OCI-LY7 (cell line): ENCODE measurements around the gene MYBPC1. TPM values are rescaled to one million over a fixed set of nuclear protein-coding genes. Genes with fewer than 3 reads are reported as not detected.

Source experiments
- BruUV-seq: library from RNA; stranded (reverse); fragments of 400-500 nt; replicated peaks from 2 replicates; lab custom pipeline; 2021; lab: Mats Ljungman, UMichigan
- CTCF ChIA-PET: fragments of 300-600 bp; sonication (Branson Sonifier 250); formaldehyde crosslinking; loops from one replicate; lab custom pipeline; 2022; ENCODE audit warnings: antibody characterized with exemption; ENCODE audit not compliant: unreplicated experiment; lab: Charles Lee
- POLR2A ChIA-PET: fragments of 300-600 bp; sonication (Branson Sonifier 250); formaldehyde crosslinking; loops from one replicate; lab custom pipeline; 2022; ENCODE audit warnings: antibody characterized with exemption; lab: Charles Lee
- DNase-seq: peaks from one replicate; pipeline ENCODE4 v3.0.0-alpha.2; 2015; ENCODE audit warnings: low spot score
- H2AFZ ChIP-seq: fragments of 200-600 bp; sonication (generic), shearing (Covaris generic); 2 replicates; pipeline ENCODE4 v1.6.1; 2014; ENCODE audit warnings: mild to moderate bottlenecking, antibody characterized with exemption, low read length, moderate library complexity
- H3K27ac ChIP-seq: fragments of 200-600 bp; sonication (generic); 2 replicates; pipeline ENCODE4 v1.5.1; 2014; ENCODE audit warnings: mixed run types, low read depth, mild to moderate bottlenecking, moderate library complexity, low read length, inconsistent platforms; ENCODE audit not compliant: poor library complexity, severe bottlenecking
- H3K36me3 ChIP-seq: fragments of 200-600 bp; sonication (generic); 2 replicates; pipeline ENCODE4 v1.6.1; 2014; ENCODE audit warnings: mild to moderate bottlenecking, antibody characterized with exemption, low read length, moderate library complexity, mixed read lengths; ENCODE audit not compliant: insufficient read depth
- H3K4me1 ChIP-seq: fragments of 200-600 bp; sonication (generic); 2 replicates; pipeline ENCODE4 v1.5.1; 2014; ENCODE audit warnings: mild to moderate bottlenecking, low read length; ENCODE audit not compliant: insufficient read depth, poor library complexity, severe bottlenecking
- H3K4me2 ChIP-seq: fragments of 200-600 bp; sonication (generic); 2 replicates; pipeline ENCODE4 v1.6.1; 2014; ENCODE audit warnings: mild to moderate bottlenecking, low read length
- H3K4me3 ChIP-seq: fragments of 200-600 bp; sonication (generic); 2 replicates; pipeline ENCODE4 v1.5.1; 2014; ENCODE audit warnings: mild to moderate bottlenecking, low read depth, low read length; ENCODE audit not compliant: poor library complexity, severe bottlenecking
- H3K79me2 ChIP-seq: fragments of 200-600 bp; sonication (generic); 2 replicates; pipeline ENCODE4 v1.6.1; 2016; ENCODE audit warnings: low read depth, mild to moderate bottlenecking, low read length, moderate library complexity, mixed read lengths; ENCODE audit not compliant: insufficient read depth
- H3K9me2 ChIP-seq: fragments of 200-600 bp; sonication (generic); 2 replicates; pipeline ENCODE4 v1.6.1; 2016; ENCODE audit warnings: mild to moderate bottlenecking, low read length, mixed read lengths; ENCODE audit not compliant: insufficient read depth
- H3K9me3 ChIP-seq: fragments of 200-600 bp; sonication (generic); 2 replicates; pipeline ENCODE4 v1.6.1; 2014; ENCODE audit warnings: mild to moderate bottlenecking, mixed run types, low read length, mixed read lengths
- H4K20me1 ChIP-seq: fragments of 200-600 bp; sonication (generic); 2 replicates; pipeline ENCODE4 v1.6.1; 2014; ENCODE audit warnings: mild to moderate bottlenecking, antibody characterized with exemption, low read length, moderate library complexity, mixed read lengths; ENCODE audit not compliant: insufficient read depth
- EZH2phosphoT487 ChIP-seq: fragments of 200-600 bp; sonication (generic); IDR thresholded peaks from 2 replicates; pipeline ENCODE4 v1.6.1; 2018; ENCODE audit warnings: low read depth, borderline replicate concordance, mild to moderate bottlenecking, mixed run types, antibody characterized with exemption, low read length, moderate library complexity, mixed read lengths
- intact Hi-C: fragments of 100-400 bp; cut with micrococcal nuclease; formaldehyde crosslinking; loops from one replicate; pipeline ENCODE4 v1.10.0; 2022; ENCODE audit not compliant: unreplicated experiment
- total RNA-seq, 2 experiments: library from RNA; depleted of rRNA in 1 of 2; stranded (reverse); fragments of >200 nt in 1 of 2; shearing (Covaris generic) in 1 of 2; gene quantifications; 2 replicates each; pipeline ENCODE4 v1.2.3, GENCODE V29; 2014 to 2022
- TF ChIP-seq, protein P1 (sequence below): fragments of 200-600 bp; sonication (generic); conservative IDR thresholded peaks from 2 replicates; pipeline ENCODE4 v1.5.1; 2014; ENCODE audit warnings: mild to moderate bottlenecking, antibody characterized with exemption, low read length, moderate library complexity, mixed read lengths

Gene MYBPC1
- total RNA-seq, 2 experiments from 2014 or later = not detected

GRCh38 chr12:101653030-101653429 is 58.3 kb downstream of the MYBPC1 start:
- no peaks in the 10 kb centered on the region for H3K79me2 ChIP-seq
- no peaks in the 10 kb centered on the region for H3K36me3 ChIP-seq
- no peak overlapping the region for H3K4me2 ChIP-seq
- ChIA-PET CTCF (no interaction called here), POLR2A (interaction anchor here (0.6 kb wide), 1 partner anchor 70 kb away, joined by 3 read pairs; no protein-coding TSS in a partner anchor)
- TF ChIP-seq, protein P1, sequence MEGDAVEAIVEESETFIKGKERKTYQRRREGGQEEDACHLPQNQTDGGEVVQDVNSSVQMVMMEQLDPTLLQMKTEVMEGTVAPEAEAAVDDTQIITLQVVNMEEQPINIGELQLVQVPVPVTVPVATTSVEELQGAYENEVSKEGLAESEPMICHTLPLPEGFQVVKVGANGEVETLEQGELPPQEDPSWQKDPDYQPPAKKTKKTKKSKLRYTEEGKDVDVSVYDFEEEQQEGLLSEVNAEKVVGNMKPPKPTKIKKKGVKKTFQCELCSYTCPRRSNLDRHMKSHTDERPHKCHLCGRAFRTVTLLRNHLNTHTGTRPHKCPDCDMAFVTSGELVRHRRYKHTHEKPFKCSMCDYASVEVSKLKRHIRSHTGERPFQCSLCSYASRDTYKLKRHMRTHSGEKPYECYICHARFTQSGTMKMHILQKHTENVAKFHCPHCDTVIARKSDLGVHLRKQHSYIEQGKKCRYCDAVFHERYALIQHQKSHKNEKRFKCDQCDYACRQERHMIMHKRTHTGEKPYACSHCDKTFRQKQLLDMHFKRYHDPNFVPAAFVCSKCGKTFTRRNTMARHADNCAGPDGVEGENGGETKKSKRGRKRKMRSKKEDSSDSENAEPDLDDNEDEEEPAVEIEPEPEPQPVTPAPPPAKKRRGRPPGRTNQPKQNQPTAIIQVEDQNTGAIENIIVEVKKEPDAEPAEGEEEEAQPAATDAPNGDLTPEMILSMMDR = no peak
- no peak for TF ChIP-seq EZH2phosphoT487
- no peak for DNase-seq
- H3K4me1 ChIP-seq = no peaks in the 10 kb centered on the region
- H3K4me3 ChIP-seq = no peak overlapping the region
- no peak overlapping the region for H2AFZ ChIP-seq
- no peaks in the 10 kb centered on the region for H4K20me1 ChIP-seq
- H3K9me3 ChIP-seq = no peaks in the 10 kb centered on the region
- intact Hi-C loops = no loop called here
- no peak overlapping the region for H3K27ac ChIP-seq
- no TSS peak for BruUV-seq
- no peaks in the 10 kb centered on the region for H3K9me2 ChIP-seq

DNA sequence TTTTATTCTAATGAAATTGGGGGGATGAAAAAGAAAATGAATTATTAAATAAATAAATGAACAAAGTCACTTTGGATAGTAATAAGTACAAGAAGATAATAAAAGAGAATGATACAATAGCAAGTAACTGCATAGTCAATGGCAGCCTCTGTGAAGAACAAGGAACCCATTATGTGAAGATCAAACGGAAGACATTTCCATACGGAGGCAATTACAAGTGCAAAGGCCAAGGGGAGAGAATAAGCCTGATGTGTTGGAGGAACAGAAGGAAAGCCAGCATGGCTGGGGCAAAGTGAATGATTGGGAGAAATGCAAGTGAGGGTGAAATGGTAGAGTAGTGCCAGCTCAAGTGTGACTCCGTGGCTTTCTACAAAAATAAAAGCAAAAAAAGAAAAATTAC is 58.7 kb downstream of the MYBPC1 start:
- Histone ChIP-seq H3K9me2 (no peaks in the 10 kb centered on the region), H3K4me2 (no peak overlapping the region), H4K20me1 (no peaks in the 10 kb centered on the region), H3K79me2 (no peaks in the 10 kb centered on the region), H3K36me3 (no peaks in the 10 kb centered on the region), H3K4me3 (no peak overlapping the region), H2AFZ (no peak overlapping the region), H3K27ac (no peak overlapping the region), H3K9me3 (no peaks in the 10 kb centered on the region), H3K4me1 (no peaks in the 10 kb centered on the region)
- BruUV-seq = no TSS peak
- ChIA-PET POLR2A (interaction anchor here (0.6 to 0.7 kb wide), 2 partner anchors 20 to 69 kb away, joined by 3 to 4 read pairs; no protein-coding TSS in a partner anchor), CTCF (no interaction called here)
- no peak for TF ChIP-seq EZH2phosphoT487
- DNase-seq = no peak
- intact Hi-C loops = no loop called here

- Histone ChIP-seq H3K36me3 (no peaks in the 10 kb centered on the region), H3K4me2 (no peak overlapping the region), H3K4me1 (no peaks in the 10 kb centered on the region), H4K20me1 (no peaks in the 10 kb centered on the region), H3K4me3 (no peak overlapping the region), H3K9me2 (no peaks in the 10 kb centered on the region), H3K27ac (no peak overlapping the region), H3K9me3 (no peaks in the 10 kb centered on the region), H3K79me2 (no peaks in the 10 kb centered on the region), H2AFZ (no peak overlapping the region)
- BruUV-seq = no TSS peak
- intact Hi-C loops = no loop called here
- CTCF ChIA-PET = interaction anchor here (1.0 kb wide), 1 partner anchor 8 kb away, joined by 3 read pairs; no protein-coding TSS in a partner anchor
- POLR2A ChIA-PET = interaction anchor here (0.5 to 1.2 kb wide), 7 partner anchors 12 to 167 kb away, joined by 3 to 7 read pairs (median 3); no protein-coding TSS in a partner anchor
- no peak for DNase-seq
- TF ChIP-seq EZH2phosphoT487 = no peak
- TF ChIP-seq, protein P1 = no peak
These were observed 59.7 kb downstream of the MYBPC1 start for GRCh38 chr12:101654442-101654841.
